Mesodermal cell (in vitro differentiated cells): ENCODE data around the gene BMPR1A.
"Not testable (repeated sequence)": the region's sequence is repeated elsewhere in the genome, so short reads cannot be mapped to it uniquely, and the experiment has no call there.

ENCODE experiments used
- H3K27ac ChIP-seq: 2 replicates; pipeline ENCODE4 v1.7.0; 2013; ENCODE audit warnings: mild to moderate bottlenecking, low read depth, low read length, moderate library complexity; ENCODE audit not compliant: severe bottlenecking
- H3K36me3 ChIP-seq: 2 replicates; pipeline ENCODE4 v1.7.1; 2013; ENCODE audit warnings: mild to moderate bottlenecking, low read length, moderate library complexity; ENCODE audit not compliant: control insufficient read depth, insufficient read depth
- H3K4me1 ChIP-seq: one replicate; pipeline ENCODE4 v1.7.1; 2013; ENCODE audit warnings: mild to moderate bottlenecking, low read length; ENCODE audit not compliant: insufficient read depth, control insufficient read depth, poor library complexity, severe bottlenecking
- H3K4me3 ChIP-seq: 2 replicates; pipeline ENCODE4 v1.7.0; 2013; ENCODE audit warnings: low read length, control low read depth, mild to moderate bottlenecking; ENCODE audit not compliant: insufficient read depth, poor library complexity, severe bottlenecking; ENCODE audit errors: extremely low read depth
- H3K9me3 ChIP-seq: 2 replicates; pipeline ENCODE4 v1.7.1; 2013; ENCODE audit warnings: mild to moderate bottlenecking, low read length, moderate library complexity; ENCODE audit not compliant: control insufficient read depth
- WGBS, 2 experiments: methylation state at CpG; one replicate each; pipeline ENCODE4 v1.1.5; 2013; ENCODE audit warnings: missing lambda C conversion rate in 2 of 2; ENCODE audit not compliant: insufficient coverage in 2 of 2; 5-methylcytosine and 5-hydroxymethylcytosine counted together

BMPR1A gene

GRCh38 chr10:86846088-86846487 is 89.7 kb downstream of the BMPR1A start:
- Histone ChIP-seq H3K36me3 (peaks cover 78% of the 10 kb centered on the region), H3K4me3 (no peak overlapping the region), H3K4me1 (no peaks in the 10 kb centered on the region), H3K9me3 (no peaks in the 10 kb centered on the region), H3K27ac (no peak overlapping the region)
- WGBS, 2 experiments: 100% methylated on average over 2 to 3 of the region's 3 CpGs

DNA sequence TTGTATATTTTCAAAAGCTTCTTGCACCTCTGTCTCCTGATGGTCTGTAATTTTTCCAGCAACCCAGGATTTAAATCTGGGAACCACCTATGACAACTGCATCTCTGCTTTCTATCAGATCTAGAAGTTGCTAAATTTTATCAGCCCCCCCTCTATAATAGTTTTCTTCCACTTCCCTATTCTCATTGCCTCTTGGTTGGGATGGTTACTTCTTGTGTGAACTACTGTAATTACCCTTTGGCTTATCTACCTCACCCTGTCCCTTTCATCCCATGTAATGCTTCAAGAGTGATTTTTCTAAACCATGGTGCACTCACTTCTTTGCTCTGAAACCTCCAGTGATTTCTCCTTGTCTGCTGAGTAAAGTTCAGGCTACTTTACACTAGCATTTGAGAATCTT is 92.3 kb downstream of the BMPR1A start:
- Histone ChIP-seq H3K36me3 (peaks cover 72% of the 10 kb centered on the region), H3K27ac (peak overlapping the region; percentile 39), H3K4me3 (no peak overlapping the region), H3K9me3 (peaks cover 5% of the 10 kb centered on the region), H3K4me1 (no peaks in the 10 kb centered on the region)

- no peak overlapping the region for H3K4me3 ChIP-seq
- no peaks in the 10 kb centered on the region for H3K4me1 ChIP-seq
- peak overlapping the region; percentile 39 for H3K27ac ChIP-seq
- WGBS, 2 experiments: 100% methylated on average over 1 of the region's 4 CpGs; no CpG with 5 or more reads in 1 of the 2 experiments
- H3K9me3 ChIP-seq: peaks cover 5% of the 10 kb centered on the region
- H3K36me3 ChIP-seq: peaks cover 69% of the 10 kb centered on the region
Observed at GRCh38 chr10:86849181-86849894, 92.9 kb downstream of the BMPR1A start.

GRCh38 chr10:86850481-86850880 is 94.1 kb downstream of the BMPR1A start:
- H3K9me3 ChIP-seq: peaks cover 5% of the 10 kb centered on the region
- 100% methylated on average over 1 of the region's 1 CpG; no CpG with 5 or more reads in 1 of the 2 experiments for WGBS, 2 experiments
- H3K36me3 ChIP-seq: peaks cover 60% of the 10 kb centered on the region
- no peak overlapping the region for H3K4me3 ChIP-seq
- H3K27ac ChIP-seq: no peak overlapping the region
- no peaks in the 10 kb centered on the region for H3K4me1 ChIP-seq

GRCh38 chr10:86851328-86852207 is 95.1 kb downstream of the BMPR1A start:
- Histone ChIP-seq H3K36me3 (peaks cover 64% of the 10 kb centered on the region), H3K4me3 (no peak overlapping the region), H3K27ac (no peak overlapping the region), H3K4me1 (peaks cover 6% of the 10 kb centered on the region), H3K9me3 (peaks cover 5% of the 10 kb centered on the region)
- WGBS, 2 experiments: 95 to 96% methylated on average over 7 to 9 of the region's 11 CpGs

GRCh38 chr10:86853582-86853981 is 97.2 kb downstream of the BMPR1A start:
- H3K4me3 ChIP-seq, H3K27ac ChIP-seq, H3K9me3 ChIP-seq: not testable (repeated sequence)
- peaks cover 57% of the 10 kb centered on the region for H3K36me3 ChIP-seq
- 69 to 80% methylated on average over 7 of the region's 12 CpGs for WGBS, 2 experiments
- peaks cover 18% of the 10 kb centered on the region for H3K4me1 ChIP-seq

DNA sequence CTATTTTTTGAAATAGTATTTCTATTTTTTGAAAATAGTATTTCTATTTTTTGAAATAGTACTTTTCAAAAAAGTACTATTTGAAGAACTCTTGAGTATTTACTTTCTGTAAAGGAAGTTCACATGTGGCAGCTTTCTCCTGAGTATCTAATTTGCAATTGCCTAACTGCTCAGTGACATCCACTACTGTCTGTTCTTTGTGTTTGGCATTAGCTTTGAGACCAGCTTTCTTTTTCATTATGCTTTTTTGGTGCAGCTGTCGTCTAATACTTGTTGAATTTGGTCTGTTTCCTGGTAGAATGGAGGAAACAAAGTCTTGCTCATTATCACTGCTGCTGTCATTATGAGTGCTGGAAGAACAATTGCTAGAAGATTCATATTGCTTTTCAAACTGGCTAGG is 99.1 kb downstream of the BMPR1A start:
- H3K9me3 ChIP-seq: peaks cover 5% of the 10 kb centered on the region
- H3K4me1 ChIP-seq: peaks cover 18% of the 10 kb centered on the region
- H3K4me3 ChIP-seq: no peak overlapping the region
- H3K36me3 ChIP-seq: peaks cover 63% of the 10 kb centered on the region
- 91% methylated on average over 1 of the region's 1 CpG; no CpG with 5 or more reads in 1 of the 2 experiments for WGBS, 2 experiments
- no peak overlapping the region for H3K27ac ChIP-seq

GRCh38 chr10:86856156-86856555 is 99.7 kb downstream of the BMPR1A start:
- Histone ChIP-seq H3K4me1 (peaks cover 18% of the 10 kb centered on the region), H3K36me3 (peaks cover 58% of the 10 kb centered on the region), H3K4me3 (no peak overlapping the region), H3K27ac (no peak overlapping the region), H3K9me3 (peaks cover 5% of the 10 kb centered on the region)
- 95 to 96% methylated on average over 3 to 7 of the region's 7 CpGs for WGBS, 2 experiments

GRCh38 chr10:86857128-86857721 is 100.8 kb downstream of the BMPR1A start:
- H3K4me1 ChIP-seq: peaks cover 21% of the 10 kb centered on the region
- 18% methylated on average over 3 of the region's 3 CpGs; no CpG with 5 or more reads in 1 of the 2 experiments for WGBS, 2 experiments
- H3K36me3 ChIP-seq: peaks cover 47% of the 10 kb centered on the region
- H3K9me3 ChIP-seq: peaks cover 5% of the 10 kb centered on the region
- no peak overlapping the region for H3K4me3 ChIP-seq
- peak overlapping the region; percentile 80 for H3K27ac ChIP-seq

DNA sequence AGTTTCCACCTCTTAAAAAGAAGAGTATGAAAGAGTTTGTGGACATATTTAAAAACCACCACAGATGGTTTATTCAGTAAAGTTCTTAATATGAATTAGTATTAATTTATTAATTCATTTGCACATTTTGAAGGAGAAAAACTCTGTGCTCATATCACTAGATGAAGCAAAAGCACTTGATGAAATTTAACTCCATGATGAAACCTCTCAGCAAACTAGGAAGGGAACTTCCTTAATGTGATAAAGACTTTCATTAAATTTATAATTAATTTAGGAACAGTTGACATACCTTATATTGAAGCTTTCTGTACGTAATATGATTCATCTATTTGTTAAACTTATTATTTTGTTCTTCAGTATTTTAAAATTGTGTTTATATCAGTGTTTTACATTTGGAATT is 101.6 kb downstream of the BMPR1A start:
- peaks cover 27% of the 10 kb centered on the region for H3K4me1 ChIP-seq
- peaks cover 41% of the 10 kb centered on the region for H3K36me3 ChIP-seq
- H3K9me3 ChIP-seq: peaks cover 5% of the 10 kb centered on the region
- no CpG with 5 or more reads among the region's 1 CpG for WGBS, 2 experiments
- no peak overlapping the region for H3K27ac ChIP-seq
- no peak overlapping the region for H3K4me3 ChIP-seq
